Mucosa of gallbladder (tissue), 1 donor: ENCODE results near the gene DDAH2. TPM values are rescaled to one million over a fixed set of nuclear protein-coding genes. Genes with fewer than 3 reads are reported as not detected.

Source experiments
- DNase-seq: peaks from one replicate; pipeline ENCODE4 v3.0.0-alpha.2; 2020; ENCODE audit warnings: low spot score
- total RNA-seq: library from RNA; stranded (reverse); gene quantifications from one replicate; pipeline ENCODE4 v1.2.1, GENCODE V29; 2021
- donor health status: DM: no; HTN: no; CAD: no.

DDAH2 gene
- total RNA-seq, 1 donor from 2014 or later: 130 TPM

- no peak for DNase-seq
These were observed 1.6 kb upstream of the DDAH2 start for GRCh38 chr6:31730631-31731086.

GRCh38 chr6:31729979-31730630 is 1.0 kb upstream of the DDAH2 start:
- peak; percentile 90 for DNase-seq

DNA sequence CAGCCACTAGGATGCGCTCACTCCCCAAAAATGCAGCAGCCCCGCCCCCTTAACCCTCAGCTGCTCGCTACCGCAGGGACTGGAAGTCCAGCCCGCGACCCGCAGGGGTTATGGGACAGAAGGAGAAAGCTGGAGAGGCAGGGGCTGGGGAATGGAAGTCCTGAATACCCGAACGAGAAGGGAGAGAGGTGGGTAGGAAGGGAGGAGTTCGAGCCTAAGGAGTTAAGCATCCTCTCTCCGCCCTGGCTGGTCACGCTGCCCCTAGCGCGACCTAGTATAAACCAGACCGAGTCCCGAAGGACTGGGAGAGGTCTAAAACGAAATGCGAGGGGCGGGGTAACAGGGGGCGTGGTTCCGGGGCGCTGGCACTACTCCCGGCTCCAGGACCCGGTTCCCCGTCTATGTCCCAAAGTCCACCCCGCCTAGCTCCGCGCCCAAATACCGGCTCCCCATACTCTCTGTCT is 448 bp upstream of the DDAH2 start:
- DNase-seq: peak; percentile 94

DNA sequence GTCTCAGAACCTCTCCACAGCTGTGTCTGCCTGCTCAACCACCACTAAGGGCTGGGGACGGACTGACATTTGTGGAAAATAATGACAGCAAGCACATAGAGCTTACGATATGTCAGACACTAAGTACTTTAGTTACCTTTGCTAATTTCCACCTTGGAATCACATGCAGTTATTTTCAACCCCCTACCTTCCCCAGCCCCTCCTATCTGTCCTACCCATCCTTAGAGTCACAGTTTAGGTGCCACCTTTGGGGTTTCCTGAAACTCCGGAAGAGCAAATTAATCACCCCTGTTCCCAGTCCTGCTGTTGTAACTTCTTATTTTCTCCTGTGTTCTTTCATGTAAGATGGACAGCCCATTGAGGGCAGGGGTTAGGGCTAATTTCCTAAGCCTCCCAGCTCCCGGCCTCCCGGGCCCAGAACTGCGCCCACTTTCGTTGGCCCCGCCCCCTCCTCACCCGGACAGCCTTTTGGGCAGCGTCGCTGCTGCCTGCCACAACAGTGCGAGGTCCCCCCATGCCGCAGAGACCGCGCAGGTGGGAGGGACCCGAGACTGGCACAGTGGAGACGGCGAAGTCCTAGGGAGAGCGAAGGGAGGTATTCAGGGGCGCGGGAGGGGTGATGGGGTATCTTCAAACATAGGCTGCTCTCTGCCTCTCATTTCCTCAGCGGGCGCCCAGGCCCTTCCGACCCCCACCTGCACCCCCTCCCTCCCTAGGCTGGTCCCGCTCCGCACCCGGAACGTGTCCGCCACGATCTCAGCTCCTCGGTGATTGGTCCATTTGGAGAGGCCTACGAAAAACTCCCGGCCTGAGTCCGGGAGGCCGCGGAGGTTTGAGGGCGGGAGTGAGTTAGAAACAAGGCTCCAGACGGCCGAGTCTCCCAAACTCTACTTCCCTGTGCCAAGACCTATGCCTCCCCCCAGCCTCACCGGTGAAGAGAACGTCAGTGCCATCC is 1.1 kb downstream of the DDAH2 start:
- no peak for DNase-seq

DNA sequence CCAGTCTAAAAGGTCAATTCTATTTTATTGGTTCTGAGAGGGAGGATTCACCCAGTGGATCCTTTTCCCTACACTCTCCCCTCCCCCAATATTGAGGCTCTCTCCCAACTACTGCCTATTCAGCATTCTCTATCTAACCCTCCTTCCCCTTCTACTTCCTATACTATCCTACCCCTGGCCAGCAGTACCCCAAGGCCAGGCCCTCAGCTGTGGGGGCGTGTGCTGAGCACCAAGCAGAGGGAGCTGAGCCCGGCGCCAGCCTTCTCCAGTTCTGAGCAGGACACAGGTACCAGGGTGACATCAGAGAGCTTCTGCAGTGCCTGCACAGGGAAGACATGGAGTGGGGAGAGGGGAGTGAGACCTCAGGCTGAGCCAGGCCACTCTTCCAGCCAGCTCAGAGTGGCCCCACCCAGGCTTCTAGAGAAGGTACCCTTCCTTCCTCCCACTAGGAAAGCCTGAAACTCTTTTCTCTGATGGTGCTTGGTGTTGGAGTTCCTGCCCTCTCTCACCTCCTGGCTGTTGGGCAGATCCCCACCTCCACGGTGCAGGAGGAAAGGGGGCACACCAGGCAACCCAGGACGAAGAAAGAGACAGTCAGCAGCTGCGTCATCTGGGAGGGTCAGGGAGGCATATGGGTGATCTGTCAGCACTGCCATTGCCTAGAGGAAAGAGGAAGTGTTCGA is 1.9 kb downstream of the DDAH2 start:
- no peak for DNase-seq

- no peak for DNase-seq
These were observed 3.4 kb downstream of the DDAH2 start for GRCh38 chr6:31725502-31726350.

DNA sequence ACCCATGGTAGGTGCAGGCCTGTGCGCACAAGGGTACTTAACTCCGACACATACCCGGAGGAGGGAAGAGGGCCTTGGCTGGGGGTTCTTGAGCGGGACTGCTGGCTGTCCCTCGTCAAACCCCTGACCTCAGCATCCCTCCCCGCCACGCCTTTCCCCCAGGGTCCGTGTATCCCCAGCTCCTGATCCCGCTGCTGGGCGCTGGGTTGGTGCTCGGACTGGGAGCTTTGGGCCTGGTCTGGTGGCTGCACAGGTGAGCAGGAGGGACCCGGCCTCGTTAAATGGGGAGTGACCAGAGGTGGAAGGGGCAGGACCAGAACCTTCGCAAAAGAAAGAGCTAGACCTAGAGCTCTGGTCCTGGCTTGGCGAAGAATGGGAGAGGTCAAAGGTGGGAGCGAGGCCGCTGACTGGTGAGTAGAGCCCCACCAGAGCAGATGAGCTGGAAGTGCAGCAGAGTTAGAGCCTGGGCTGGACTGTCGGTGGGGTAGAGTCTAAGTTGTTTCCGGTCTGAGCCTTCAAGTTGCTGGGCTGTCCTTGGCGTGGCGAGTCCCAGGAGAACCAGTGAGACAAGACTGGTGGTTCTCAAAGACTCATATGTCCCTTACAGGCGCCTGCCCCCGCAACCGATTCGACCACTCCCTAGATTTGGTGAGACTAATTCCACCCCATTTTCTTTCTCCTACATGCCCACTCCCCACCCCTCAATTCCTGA is 5.0 kb downstream of the DDAH2 start:
- no peak for DNase-seq

DNA sequence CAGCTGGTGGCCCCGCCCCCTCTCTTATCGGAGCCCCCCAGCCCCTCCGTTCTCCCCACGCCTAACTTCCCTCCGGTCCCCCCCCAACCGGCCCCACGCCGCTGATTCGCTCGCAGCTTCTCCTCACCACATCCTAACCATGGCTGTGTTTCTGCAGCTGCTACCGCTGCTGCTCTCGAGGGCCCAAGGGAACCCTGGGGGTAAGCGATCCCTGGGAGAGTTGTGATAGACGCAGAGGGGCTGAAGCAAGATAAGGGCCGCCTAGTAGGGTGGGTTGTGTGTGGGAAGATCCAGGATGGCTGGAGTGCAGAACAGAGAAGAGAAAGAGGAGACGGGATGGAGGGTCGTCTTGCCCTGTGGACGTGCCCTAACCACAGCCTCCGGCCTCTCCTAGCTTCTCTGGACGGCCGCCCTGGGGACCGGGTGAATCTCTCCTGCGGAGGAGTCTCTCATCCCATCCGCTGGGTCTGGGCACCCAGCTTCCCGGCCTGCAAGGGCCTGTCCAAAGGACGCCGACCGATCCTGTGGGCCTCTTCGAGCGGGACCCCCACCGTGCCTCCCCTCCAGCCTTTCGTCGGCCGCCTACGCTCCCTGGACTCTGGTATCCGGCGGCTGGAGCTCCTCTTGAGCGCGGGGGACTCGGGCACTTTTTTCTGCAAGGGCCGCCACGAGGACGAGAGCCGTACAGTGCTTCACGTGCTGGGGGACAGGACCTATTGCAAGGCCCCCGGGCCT is 5.7 kb downstream of the DDAH2 start, which contains the start of gene MPIG6B:
MPIG6B (plus strand) TSS at position 129 of the 735 bp plus-strand sequence; CDS start at position 140, 11 bp downstream.
- no peak for DNase-seq

DNA sequence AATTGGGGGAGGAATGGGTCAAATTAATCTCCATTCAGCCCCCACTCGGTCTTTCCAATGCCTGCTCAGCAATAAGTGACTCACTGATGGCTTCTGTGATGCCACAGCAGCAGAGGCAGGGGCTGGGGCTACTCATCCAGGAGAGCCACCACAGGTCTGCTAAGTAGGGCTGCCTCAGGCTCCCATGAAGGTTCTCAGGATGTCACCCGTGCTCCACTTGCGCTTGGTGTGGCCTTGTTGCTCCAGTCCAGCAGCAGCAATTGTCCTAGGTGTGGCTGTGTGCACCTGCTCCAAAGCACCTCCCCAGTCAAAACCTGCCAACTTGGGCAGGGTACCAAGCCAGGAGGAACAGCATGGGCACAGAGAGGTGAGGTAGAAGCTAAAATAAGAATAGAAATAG is 6.9 kb downstream of the DDAH2 start:
- DNase-seq: no peak

DNA sequence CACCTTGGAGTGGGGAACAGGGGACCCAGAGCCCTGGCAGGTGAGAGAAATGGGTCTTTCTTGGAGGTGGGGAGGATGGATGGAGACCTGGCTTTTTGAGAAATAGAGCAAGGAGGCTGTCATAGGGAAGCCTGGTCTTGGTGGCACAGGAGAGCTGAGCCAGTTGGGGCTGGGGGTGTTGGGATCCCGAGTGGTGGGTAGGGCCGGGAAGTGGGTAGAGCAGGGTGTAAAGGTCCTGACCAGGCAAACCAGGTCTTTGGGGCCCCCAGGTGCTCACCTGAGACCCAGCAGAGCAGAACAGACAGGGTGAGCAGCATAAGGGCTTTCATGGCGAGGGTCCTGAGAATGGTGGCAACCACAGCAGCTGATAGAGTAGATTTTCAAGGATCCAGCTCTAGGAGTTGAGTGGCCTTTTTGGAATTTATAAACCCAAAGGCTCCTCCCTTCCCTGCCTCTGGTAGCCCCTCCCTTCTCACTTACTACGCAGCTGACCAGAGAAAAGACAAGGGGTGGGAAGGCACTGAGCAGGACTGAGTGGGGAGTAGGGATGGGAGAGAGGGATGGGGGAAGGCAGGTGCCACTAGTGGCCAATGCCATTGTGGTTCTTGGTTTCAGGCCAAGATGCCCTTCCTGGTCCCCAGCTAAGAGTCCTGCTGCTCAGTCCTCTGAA is 7.6 kb downstream of the DDAH2 start, which contains the start of gene LY6G6C:
LY6G6C (minus strand) TSS at position 396 of the 670 bp plus-strand sequence; CDS start at position 329, 67 bp downstream.
- no peak for DNase-seq

DNA sequence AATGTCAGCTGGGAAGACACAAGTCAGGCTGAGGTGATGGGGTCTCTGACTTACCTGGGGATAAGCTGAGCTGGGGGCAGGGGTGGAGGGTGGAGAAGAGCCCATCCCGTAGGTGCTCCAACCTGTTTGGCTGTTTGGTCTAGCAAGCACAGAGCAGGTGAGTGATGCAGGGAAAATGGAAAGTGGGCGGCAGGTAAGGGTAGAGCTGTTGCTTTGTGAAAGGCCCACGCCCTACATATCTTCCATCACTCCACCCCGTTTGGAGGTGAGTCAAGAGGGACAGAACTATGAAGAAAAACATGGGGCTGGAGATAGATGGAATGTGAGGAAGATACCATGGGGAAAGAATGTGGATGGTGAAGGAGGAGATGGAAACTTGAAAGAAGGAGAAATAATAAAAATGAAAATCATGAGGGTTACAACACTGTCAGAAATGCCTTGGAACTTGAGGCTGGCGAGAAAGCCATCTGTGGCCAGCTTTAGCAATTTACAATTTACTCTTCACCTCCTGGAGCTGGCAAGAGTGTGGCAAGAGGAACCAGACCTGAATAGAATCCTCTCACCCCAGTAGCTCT is 8.8 kb downstream of the DDAH2 start:
- DNase-seq: no peak

DNA sequence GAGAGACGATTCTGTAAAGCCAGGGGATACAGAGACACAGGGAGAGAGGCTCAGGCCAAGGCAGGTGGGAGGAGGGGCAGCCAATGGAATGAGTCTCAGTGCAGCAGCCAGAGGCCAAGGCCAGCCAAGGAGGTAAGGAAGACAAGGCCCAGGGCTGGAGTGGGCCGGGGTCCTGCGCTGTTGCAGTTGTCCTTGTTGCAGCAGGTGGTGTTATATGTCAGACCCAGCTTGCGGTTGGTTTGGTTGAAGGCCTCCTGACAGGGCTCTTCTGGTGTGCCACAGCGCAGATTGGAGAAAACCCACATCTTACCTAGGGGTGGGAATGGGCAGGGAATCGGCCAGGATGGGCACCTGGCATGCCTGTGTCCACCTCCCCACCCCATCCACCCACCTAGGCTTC is 10.1 kb downstream of the DDAH2 start:
- DNase-seq: no peak

DNA sequence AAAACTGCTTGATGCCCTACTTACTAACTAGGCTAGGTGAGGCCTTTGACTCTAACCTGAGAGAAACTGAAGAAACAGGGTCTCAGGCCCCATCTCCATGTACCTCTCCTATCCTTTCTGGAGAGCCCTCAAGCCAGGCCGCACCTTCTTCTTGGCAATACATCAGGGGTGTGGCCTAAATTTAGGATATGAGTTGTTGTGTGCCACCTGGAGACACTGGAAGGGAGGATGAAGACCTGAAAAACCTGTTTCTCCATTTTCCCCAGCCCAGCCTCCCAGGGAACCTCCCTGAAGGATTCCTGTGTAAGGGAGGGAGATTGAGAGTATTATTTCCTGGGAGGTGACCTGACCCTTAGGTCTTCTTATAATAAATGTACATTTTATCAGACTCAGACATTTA is 10.8 kb downstream of the DDAH2 start:
- no peak for DNase-seq

GRCh38 chr6:31717499-31718222 is 11.4 kb downstream of the DDAH2 start:
- DNase-seq: no peak

DNA sequence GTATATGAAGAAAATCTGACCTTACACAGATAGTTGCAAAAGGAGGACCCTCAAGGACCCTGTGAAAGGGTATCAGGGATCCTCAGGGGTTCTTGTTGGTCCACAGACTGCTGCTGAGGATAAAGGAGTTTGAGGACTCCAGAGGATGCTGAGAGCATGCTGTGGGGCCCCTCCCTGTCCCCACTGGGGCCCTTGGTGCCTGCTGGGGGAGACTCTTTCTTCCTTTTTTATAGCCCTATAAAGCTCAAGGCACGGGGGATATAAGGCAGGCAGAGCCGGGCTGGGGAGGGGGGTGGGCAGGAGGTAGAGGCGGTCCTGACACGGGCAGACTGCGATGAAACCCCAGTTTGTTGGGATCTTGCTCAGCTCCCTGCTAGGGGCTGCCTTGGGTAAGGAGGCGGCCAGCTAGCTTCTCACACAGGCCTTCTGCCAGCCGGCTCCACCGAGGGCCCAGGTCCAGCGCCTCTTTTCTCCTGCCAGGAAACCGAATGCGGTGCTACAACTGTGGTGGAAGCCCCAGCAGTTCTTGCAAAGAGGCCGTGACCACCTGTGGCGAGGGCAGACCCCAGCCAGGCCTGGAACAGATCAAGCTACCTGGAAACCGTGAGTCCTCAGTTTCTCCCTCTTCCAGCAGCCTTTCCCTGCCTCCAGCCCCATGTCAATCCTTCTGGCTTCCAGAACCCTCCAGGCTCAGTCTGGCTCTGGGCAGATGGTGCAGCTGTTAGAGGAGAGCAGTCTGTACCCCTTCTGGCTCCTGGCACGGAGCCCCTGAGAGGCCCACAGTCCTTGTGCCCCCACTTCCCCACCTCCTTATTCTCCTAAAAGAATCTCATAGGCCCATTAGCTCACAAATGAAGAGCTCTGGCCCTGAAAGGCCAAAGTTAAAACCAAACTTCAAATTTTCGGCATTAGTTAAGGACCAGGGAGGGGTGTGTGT is 13.8 kb downstream of the DDAH2 start, which contains the start of gene LY6G6D:
LY6G6D (plus strand) TSS at position 327 of the 937 bp plus-strand sequence; CDS start at position 335, 8 bp downstream.
- no peak for DNase-seq

DNA sequence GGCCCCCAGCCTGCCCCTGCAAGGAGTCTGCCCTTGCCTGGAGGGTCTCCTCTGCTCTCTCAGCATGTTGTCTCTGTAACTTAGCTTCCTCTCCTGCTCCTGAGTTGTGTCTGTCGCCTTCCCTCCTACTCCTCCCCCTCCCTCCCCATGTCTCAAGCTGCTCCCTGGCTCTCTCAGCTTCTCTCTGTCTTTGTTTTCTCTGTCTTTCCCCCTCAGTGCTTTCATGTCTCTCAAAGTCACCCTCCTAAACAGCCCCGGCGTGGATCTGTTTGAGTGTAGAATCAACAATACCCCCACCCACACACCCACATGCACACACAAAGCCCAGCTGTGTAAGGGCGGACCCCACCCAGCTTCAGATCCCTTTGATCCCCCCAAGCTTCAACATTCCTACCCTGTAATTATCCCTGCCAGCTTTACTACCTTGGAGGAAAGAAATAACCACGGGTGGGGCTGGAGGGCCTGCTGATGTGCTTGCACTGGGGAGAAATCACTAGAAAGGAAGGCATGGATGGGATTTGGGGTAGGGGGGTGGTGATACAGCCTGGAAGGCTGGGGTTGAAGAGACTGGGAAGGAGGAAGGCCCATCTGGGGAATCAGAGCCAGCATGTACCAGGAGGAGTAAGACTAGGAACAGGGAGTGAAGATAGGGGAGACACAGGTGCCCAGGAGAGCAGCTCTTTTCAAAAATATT is 15.0 kb downstream of the DDAH2 start:
- no peak for DNase-seq
